Measurements from ENCODE around the gene KCNJ5.

The KCNJ5 gene

DNA sequence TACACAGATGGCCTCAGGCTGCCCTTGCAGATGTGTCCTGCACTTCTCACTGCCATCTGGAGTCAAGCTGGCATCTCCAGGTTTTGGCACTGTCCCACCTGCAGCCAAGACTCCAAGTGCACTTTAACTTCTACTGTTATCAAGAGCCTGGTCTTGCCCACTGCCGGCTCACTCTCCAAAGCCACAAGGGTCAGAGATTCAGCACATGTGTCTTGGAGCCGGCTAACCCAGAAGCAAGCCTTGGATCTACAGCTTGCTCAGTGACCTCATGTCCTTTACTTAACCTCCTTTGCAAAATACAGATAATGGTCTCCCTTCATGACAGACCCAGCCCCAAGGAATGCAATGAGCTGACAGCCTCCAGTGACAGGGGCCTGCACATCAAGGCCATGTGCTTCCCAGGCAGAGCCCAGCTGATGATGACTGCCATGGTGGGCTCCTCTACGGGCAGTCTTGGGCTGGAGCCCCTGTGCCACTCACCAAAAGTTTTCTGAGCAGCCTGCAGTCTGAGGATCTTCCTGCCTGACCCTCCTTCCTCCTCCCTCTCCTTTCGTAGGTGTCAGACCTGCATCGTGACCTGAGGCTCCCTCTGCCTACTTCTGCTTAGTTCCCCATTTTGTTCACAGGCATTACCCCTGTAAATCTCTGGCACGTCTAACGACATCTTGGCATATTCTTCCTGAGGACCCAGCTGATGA, 42.5 kb downstream of the KCNJ5 start:
- DNase-seq (ENCODE audit: low read depth): no peak

DNA sequence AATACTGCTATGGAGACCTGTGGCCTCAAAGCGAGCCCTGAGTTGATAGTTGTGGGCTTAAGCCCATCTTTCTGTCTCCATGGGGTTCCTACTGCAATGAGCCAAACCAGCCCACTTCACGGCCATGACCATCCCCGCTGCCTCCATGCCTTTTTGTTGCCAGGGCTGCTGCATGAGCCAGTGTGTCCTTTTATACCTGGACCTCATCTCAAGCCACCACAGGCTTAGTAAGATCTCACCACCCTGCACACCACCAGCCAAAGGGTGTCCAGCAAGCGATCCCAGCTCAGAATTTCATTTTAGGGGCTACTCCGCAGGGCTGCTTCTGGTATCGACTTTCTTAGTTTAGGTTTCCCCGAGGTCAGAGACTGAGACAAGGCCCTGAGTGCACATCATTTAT, 43.2 kb downstream of the KCNJ5 start:
- DNase-seq (ENCODE audit: low read depth): no peak

DNA sequence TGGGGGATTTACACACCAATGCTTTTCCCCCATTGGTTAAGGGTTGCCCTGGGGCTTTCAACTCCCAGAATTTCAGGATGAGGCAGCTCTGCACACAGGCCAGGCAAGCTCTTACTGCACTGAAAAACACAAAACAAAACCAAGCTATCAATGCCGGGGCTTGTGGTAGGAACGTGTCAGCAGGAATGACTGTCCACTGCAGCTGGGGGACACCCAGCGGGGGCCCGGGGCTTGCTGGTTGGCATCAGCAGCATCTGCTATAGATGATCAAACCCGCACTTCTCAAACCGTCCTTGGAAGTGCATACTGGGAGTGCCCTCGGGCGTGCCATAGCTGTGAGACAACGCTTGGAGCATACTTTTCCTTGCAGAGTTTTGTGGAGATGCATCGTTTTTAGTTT, 43.8 kb downstream of the KCNJ5 start:
- DNase-seq (ENCODE audit: low read depth): no peak

DNA sequence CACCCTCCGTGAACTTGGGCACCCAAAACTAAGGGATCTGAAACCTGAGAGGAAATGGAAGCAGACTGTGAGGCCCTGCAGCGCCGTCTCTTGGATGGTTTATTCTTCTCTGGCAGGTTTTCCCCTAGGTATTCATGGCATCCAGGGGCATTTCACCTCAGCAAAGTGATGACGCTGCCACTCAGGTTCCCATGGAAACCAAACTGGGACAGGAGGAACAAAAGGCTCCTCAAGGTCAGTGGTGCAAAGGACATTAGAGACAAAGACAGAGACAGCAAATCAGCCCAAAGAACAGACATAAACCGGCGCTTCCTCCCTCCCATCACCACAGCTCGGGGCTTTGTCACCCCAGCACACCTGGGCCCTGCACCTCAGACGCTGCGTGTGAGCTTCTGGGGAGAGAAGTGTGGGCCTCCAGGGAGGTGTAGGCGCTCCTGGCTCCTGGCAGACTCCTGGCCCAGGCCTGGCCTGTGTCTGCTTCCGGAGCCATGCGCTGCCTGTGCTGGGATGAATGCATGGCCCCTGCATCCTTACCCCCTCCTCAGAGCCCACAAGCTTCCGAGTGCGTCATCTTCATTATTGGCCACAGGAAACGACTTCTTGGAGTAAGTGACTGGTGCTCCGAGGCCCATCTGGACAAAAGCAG, 45.6 kb downstream of the KCNJ5 start:
- no peak for DNase-seq (ENCODE audit: low read depth)

DNA sequence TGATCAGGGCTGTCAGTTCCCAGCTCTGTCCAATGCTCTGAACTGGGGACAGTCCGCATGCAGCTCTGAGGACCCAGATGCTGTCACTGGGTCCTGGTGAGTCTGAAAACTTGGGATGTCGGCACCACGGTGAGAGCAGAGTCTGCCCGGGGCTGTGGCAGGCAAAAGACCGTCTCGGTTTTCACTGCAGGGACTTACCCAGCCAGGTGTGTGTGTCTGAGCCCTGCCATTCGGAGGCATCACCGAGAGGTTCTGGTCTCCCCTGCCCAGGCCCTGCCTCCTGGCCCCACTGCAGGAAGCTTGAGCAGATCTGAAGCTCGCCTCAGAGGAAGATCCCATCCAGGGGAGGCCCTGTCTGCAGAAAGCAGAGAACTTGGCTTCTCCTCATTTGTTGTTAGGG, 46.3 kb downstream of the KCNJ5 start:
- no peak for DNase-seq (ENCODE audit: low read depth)

DNA sequence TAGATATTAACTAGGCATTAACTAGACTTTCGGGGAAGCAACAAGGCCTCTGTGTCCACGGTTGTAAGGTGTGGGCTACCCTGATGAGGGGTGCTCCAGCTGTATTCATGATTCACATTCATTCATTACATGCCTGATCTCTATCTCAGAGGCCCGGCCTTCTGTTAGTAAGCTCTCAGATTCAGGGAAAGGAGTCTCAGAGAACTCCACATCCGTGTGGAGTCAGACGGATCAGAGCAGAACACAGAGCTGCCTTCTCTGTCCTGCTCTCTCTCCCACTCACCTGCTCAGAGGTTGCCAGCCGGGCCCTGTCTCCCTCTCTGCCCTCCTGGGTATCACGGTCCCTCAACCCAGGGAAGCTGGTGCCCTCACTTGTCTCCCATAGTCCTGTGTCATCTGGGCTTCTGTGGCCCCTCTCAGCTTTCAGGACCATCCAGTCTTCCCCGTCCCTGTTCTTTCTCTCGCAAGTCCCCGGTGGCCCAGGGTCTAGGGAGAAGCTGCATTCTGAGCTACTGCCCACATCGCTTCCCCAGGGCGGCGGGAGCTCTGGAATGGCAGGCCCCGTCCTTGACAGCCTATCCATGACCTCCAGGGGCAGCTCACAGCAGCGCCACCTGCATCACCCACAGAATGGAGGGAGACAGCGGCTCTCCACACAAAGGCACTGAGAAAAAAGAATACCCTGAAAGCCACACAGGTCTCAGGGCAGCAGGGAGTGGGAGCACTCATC, 47.2 kb downstream of the KCNJ5 start:
- DNase-seq (ENCODE audit: low read depth): no peak

DNA sequence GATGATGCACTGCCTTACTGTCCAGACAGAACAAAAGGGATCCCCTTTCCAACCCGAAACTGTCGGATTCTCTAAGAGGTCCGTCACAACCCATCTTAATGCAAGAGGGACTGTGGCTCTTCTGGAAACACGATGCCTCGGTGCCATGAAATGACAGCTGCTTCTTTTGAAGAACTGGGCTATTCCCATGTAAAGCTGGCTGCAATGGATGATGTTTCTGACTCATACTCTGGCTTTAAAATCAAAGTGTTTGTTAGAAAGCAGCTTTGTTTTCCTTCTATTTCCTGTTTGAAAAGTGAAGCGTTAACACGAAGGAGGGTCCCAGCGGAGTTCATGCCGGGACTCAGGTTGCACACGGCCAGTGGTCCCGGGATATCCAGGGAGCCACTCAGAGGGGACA, 48.4 kb downstream of the KCNJ5 start:
- no peak for DNase-seq (ENCODE audit: low read depth)

DNA sequence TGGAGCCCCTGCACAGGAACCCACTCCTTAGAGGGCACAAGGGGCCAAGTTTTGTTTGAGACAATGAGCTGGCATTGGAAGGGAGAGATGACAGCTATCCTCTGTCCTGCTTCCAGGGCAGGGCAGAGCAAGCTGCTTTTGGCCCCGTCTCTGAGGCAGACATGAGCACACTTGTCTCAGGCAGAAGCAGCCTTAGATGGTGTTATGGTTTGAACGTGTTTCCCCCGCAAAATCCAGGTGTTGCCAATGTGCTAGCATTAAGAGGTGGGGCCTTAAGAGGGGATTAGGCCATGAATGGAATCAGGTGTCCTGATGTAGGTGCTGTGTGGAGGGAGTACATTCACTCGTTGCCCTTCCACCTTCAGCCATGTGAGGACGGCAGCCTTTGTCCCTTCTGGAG, 49.0 kb downstream of the KCNJ5 start:
- DNase-seq (ENCODE audit: low read depth): no peak

DNA sequence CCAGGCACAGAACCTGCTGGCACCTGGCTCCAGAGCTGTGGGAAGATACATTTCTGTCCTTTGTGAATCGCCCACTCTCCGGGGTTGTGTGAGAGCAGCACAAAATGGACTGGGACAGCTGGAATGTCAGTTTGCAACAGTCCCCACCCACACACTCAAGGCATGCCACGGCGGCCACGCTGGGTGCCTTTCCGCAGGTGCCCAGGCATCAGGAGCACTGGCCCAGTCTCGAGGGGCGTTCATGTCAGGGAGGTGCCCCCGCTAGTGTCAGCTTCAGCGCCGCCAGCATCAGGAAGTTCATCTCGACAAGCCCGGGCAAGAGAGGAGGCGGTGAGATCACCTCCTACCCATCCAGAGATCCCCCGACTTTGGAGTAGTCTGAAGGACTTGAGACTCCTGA, 49.4 kb downstream of the KCNJ5 start:
- DNase-seq (ENCODE audit: low read depth): no peak

DNA sequence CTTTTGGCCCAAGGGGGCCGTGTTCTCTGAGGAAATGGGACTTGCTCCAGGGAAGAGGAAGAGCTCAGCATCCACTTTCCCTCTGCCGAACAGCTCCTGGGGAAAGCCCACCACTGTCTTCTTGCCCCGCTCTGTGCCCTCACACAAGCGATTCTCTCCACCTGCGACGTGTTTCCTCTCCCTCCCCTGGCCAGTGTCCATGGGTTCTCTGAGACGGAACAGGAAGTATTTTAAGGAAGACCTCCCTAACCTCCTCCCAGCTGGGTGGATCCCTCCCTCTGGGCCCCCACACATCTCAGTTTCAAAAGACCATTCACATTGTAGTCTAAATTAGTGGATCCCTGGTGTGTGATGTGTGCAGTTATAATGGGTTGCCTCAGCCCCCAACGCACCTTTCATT, 50.0 kb downstream of the KCNJ5 start:
- no peak for DNase-seq (ENCODE audit: low read depth)

DNA sequence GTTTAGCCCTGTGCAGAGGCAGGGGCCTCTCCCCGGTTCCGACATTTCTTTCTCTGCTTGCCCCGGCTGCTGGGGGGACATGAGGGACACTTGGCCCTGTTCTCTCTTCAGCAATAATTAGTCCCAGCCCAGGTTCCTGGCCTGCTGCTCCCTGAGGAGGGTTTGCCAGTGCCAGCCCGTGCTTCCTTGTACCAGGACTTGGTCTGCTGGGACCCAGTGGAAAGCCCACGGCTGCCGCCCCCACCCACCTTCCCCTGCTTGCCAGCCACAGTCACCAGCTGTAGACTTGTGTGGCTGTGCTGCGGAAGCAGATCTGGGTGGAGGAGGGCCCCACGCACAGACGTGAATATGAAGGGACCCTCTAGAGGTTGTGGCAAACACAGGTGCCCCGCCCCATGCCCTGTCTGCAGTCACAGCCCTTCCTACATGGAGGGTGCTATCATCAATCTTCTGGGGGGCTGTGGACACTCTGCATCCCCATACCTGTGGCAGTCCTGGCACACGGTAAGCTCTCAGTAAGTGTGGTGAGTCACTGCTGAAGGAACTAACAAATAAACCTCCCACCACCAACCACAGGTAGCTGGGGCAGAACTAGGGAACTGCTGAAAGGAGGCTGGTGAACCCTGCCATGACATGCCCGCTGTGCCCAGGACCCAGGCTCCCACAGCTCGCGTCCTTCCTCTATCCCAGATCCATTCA, 50.6 kb downstream of the KCNJ5 start:
- no peak for DNase-seq (ENCODE audit: low read depth)

DNA sequence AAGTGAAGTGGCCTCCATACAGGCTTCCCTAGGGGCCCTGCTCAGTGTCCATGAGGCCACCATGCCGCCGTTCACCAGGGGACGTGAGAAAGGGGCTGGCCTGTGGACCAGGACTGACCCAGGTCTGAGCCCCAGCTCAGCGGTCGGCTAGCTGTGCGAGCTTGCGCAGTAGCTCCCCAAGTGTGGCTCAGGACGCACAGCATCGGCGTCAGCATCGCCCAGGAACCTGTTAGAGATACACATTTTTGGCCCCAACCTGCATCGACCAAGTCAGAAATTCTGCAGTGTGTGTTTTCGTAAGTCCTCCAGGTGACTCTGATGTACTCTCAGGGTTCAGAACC, 51.1 kb downstream of the KCNJ5 start:
- no peak for DNase-seq (ENCODE audit: low read depth)

DNA sequence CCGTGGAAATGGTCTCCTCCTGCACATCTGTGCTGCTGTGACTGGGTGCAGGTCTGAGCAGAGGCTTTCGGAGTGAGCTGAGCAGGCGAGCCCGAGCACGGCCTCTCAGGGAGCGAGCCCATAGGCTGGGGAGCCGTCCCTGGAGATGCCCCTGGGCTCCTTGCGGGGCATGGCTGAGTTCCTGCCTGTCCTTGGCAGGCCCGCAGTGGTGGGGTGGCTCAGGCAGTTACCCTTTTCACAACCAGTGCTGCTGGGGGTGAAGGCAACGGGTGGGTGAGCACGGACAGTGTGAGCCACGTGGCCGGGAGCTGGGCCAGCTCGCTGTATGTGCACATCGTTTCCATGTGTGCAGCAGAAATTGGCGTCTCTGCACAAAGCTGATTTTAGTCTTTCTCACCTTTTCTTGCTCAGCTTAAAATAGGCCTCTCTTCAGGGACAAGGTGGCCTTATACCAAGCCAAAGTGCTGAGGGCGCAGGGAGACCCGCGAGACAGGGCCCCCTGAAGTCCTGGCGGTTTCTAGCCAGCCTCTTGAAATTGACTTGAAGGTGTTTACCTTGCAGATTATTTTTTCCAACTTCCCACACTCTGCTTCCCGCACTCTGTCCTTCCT, 51.8 kb downstream of the KCNJ5 start, which contains the start of gene TP53AIP1:
Gene TP53AIP1, minus strand, starts transcription at position 55 of the 611 bp plus-strand sequence. CDS start 5,053 bp downstream, outside the sequence.
- DNase-seq (ENCODE audit: low read depth): no peak

DNA sequence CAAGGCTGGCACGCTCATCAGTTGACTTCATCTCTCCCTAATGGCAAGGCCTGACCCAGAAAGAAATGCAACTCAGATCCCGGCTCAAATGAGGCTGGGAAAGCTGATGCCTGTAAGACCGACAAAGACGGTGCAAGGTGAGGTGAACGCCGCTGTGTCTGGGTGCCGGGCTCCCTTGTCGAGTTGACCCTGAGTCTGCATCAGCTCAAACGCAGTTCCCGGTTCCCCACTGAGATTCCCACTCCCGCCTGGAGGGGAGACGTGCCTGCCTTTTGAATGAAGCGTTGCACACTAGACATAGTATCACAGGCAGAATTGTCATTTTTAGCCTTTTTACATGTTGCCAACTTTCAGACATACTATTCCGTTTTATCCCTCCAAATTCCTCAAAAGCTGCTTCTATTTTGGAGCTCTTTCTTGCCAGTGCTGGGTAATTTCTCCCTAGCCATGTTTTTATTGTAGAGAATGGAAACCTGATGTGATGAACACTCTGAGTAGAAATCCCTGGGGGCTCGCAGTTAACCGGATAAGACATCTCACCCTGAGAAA, 52.3 kb downstream of the KCNJ5 start:
- DNase-seq (ENCODE audit: low read depth): no peak

DNA sequence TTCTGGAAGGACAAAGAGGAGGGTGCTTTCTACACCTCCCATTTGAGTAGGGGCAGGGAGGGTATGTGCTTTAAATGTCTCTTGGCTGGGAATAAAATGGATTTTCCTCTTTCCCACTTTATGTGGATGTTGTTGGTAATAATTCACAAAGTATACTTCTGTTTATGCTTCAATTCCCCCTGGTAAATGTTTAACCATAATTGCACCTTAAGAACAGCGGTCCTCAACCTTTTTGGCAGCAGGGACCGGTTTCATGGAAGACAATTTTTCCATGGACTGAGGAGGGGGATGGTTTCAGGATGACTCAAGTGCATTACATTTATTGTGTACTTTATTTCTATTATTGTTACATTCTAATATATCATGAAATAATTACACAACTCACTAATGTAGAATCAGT, 55.5 kb downstream of the KCNJ5 start:
- no peak for DNase-seq (ENCODE audit: low read depth)

DNA sequence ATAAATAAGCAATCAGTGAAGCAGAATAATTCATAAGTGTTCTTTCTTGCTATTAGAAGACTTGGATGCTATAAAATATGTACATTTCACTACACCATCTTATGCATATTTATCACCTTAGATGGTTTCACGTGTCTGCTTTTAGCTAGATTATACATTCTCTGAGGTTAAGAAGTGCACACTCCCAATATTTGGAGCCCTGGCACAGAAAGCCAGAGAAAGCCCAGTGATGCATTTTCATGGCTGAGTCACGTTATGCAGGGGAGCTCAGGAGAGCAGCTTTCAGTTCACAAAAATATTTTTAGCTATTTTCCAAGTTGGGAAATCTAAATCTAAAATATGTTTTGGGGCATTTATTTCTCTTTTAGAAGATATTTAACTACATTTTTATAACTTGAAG, 56.6 kb downstream of the KCNJ5 start:
- no peak for DNase-seq (ENCODE audit: low read depth)

DNA sequence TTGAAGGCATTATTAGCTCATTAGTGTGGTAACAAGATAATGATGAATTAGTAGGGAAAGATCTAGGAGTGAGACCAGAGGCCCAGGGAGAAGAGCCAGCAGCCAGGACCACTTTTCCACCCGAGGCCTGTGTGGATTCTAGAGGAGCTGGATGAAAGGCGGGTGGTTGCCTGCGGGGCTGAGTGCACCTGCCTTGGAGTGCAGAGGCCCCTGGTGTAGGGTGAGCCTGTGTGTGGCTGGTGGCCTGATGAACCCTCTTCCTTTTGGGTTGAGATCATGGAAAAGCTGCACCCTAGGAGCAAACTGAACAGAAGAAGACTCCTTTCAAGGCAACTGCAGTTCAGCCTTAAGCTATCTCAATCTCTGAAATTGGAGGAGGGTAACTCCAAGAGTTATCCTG, 57.4 kb downstream of the KCNJ5 start:
- no peak for DNase-seq (ENCODE audit: low read depth)

DNA sequence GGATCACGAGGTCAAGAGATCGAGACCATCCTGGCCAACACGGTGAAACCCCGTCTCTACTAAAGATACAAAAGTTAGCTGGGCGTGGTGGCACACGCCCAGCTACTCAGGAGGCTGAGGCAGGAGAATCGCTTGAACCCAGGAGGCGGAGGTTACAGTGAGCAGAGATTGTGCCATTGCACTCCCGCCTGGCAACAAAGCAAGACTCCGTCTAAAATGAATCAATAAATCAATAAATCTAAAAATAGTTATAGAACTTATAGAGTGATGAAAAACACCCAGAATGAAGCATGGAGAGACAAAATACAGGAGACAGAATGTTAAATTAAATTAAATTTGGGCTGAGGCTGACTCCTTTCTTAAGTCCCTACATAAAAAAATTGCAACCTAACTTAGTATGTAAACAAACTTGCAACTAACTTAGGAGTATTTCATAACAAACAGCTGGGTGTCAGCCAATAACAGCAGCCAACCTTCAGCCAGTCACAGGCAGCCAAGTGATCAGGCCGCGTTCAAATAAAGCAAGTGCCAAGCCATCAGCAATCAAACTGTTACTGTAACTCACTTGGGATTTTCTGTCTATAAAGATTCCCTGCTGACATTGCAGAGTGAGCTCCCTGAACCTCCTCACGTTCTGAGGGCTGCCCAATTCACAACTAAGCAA, 58.8 kb downstream of the KCNJ5 start:
- no peak for DNase-seq (ENCODE audit: low read depth)

DNA sequence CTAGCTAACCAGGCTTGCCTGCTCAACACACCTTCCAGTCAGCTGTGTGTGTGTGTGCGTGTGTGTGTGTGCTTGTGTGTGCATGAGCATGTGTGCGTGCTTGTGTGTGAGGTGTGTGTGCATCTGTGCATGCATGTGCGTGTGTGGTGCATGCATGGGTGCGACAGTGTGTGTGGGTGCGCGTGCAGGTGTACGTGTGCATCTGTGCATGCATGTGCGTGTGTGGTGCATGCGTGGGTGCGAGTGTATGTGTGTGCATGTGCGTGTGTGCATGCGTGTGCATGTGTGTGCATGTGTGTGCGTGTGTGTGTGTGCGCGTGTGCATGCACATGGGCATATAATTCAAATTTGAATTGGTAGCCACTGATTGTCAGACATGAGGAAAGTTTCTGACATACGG, 62.0 kb downstream of the KCNJ5 start:
- DNase-seq (ENCODE audit: low read depth): no peak

DNA sequence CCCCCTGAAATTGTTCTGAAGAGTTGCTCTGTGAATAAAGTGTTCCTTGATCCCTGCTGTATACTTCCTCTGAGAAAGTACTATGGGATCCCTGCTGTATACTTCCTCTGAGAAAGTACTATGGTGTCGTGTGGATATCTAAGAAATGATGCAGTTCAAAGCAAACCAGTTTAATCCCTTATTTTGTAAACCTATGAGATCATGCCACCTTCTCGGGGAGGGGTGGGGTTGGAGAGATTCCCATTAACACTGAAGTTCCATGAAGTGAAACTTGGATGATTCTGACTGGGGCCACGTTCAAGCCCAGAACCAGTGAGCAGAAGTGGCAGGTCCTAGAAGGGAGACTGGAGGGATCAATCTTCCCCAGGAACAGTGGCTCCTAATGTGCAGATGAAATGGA, 64.5 kb downstream of the KCNJ5 start:
- DNase-seq (ENCODE audit: low read depth): no peak

DNA sequence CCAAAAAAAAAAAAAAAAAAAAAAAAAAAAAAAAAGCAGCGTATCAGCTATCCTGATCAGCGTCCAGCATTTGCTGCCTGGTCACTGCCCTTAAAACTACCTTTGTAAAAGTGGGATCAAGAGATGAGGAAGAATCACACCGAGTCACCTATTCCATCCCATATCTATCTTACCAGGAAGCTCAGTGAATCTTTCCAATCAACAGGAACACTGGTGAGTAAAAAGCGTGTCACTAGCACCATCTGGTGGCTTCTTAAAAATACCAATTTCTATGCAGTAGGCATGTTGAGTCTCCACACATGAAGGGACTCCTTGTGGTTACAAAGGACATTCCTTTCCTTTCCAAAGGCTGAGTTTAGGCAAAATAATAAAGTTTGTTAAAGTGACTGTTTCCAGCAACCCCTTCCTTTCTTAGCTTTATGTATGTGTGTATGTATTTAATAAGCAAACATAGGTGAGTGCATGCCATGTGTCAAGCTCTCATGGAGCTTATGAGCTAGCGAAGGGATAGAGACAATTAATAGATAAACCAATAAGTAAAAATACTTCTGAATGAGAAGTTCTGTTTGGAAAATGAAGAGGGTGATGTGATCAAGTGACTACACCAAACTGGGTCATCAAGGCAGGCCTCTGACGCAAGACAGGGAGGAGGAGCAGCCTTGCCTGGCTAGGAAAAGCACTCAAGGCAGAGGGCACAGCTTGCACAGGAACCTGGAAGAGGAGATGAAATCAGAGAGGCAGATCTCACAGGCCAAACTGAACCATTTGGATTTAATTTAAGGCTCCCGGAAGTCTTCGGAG, 65.4 kb downstream of the KCNJ5 start:
- DNase-seq (ENCODE audit: low read depth): no peak

All from activated T-cell treated with anti-CD3 and anti-CD28 coated beads for 48 hours (primary cell).